NCI-H345 (cell line): ENCODE measurements around the gene FAM83G.
"Not testable (repeated sequence)": the region's sequence is repeated elsewhere in the genome, so short reads cannot be mapped to it uniquely, and the experiment has no call there.

Source experiments
- DNase-seq: peaks from one replicate; lab custom pipeline; 2025; lab: John Stamatoyannopoulos, UW

Gene FAM83G, protein sequence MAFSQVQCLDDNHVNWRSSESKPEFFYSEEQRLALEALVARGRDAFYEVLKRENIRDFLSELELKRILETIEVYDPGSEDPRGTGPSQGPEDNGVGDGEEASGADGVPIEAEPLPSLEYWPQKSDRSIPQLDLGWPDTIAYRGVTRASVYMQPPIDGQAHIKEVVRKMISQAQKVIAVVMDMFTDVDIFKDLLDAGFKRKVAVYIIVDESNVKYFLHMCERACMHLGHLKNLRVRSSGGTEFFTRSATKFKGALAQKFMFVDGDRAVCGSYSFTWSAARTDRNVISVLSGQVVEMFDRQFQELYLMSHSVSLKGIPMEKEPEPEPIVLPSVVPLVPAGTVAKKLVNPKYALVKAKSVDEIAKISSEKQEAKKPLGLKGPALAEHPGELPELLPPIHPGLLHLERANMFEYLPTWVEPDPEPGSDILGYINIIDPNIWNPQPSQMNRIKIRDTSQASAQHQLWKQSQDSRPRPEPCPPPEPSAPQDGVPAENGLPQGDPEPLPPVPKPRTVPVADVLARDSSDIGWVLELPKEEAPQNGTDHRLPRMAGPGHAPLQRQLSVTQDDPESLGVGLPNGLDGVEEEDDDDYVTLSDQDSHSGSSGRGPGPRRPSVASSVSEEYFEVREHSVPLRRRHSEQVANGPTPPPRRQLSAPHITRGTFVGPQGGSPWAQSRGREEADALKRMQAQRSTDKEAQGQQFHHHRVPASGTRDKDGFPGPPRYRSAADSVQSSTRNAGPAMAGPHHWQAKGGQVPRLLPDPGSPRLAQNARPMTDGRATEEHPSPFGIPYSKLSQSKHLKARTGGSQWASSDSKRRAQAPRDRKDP

DNA sequence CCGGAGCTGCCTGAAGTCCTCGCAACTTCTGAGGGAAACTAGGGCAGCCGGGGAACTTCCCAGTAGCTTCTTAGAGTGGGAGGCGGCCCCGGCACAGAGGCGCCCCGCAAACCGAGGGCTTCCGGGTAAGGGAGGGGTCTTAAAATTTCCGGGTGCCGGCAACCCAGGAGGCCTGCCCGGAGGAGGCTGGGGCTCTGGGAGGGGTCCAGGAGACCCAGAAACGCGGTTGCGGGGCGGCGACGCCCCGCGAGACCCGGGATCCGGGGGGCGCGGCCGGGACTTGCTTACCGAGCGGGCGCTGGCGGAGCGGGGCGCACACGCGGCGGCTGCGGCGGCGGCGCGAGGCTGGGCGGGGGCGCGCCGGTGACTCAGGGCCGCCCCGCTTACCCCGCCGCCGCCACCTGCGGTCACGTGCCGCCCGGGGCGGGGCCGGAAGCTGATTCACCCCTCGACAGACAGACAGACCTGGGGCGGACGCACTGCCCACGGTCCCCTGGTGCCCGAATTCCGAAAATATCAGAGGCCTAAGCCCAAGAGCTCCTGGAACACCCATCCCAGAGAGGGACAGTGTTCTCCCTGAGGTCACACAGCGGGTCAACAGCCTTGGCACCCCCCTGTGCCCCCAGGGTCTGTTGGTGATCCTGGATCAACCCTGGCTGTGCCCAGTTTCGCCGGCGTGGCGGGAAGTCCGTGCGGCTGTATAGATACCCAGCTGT lies at the start of gene FAM83G:
FAM83G (minus strand) TSS at position 344 of the 716 bp plus-strand sequence. CDS start 723 bp downstream, outside the sequence.
- DNase-seq = peak; percentile 24

DNA sequence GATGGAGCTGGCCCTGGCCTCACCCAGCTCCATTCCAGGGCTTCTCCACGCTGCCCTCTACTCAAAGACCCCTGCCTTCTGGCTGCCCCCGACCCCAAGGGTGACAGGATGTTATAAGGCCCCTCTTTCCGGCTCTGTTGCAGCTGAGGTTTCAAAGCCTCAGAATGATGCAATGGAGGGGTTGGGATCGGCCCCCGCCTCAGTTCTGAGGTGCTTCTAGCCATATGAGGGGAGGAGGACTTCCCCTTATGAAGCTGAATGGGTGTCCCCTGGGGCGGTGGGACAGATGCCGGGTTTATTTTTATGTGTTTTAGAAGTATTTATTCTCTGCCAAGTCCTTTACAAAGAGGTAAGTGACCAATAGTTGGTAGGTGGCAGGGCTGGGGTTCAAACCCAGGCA lies 44.3 kb upstream of the FAM83G start:
- DNase-seq = not testable (repeated sequence)

DNA sequence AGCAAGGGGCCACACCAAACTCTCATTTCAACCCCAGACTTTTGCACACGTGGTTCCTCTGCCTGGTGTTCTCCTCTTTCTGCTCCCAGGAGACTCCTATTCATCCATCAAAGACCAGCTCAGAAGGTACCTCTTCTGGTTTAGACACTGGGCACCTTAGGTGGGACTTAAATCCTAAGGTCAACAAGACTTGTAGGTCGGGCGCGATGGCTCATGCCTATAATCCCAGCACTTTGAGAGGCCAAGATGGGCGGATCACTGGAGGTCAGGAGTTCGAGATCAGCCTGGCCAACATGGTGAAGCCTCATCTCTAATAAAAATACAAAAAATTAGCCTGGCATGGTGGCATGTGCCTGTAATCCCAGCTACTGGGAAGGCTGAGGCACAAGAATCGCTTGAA lies 42.9 kb upstream of the FAM83G start:
- not testable (repeated sequence) for DNase-seq

DNA sequence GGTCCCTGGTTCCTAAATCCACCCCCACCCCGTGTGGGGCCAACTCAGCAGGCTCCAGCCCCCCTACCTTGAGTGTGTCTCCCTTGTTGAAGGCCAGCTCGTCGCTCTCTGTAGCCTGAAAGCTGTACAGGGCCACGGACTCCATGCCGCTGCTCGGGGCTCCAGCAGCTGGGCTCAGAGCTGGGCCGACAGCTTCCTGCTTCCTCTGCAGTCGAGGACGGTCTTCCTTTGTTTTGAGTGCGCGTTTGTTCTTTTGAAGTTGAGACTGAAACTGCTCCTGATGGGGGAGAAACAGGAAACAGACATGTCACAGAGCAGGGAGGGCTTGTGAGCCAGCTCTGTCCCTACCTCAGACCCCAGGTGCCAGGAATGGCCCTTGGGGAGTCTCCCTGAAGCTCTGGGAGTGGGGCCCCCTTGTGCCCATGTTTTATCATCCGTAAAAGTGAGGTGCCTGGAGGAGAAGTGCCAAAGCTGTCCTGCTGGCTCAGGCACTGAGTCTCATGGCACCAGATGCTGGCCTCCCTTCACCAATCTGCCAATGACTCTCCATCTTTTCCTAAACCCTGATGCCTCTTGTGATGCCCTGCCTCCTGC lies 42.3 kb upstream of the FAM83G start, which contains the start of gene GRAP:
GRAP (minus strand) TSS at position 176 of the 594 bp plus-strand sequence; CDS start at position 145, 31 bp downstream.
- DNase-seq = not testable (repeated sequence)

DNA sequence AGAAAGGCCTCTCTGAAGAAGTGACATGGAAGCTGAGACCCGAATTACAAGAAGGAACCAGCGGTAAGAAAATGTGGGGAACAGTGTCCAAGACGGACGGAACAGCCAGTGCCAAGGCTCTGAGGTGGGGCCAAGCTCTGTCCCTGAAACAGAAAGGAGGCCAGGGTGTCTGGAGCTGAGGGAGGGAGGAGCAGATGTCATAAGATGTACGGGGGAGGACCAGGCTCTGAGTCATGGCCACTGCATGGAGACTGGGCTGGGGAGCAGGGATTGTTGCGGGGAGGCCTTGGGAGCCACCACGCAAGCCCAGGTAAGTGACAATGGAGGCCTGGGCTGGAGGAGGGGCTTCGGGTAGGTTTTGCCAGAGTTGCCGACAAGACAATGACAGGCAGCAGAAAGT lies 40.1 kb upstream of the FAM83G start:
- DNase-seq = not testable (repeated sequence)

DNA sequence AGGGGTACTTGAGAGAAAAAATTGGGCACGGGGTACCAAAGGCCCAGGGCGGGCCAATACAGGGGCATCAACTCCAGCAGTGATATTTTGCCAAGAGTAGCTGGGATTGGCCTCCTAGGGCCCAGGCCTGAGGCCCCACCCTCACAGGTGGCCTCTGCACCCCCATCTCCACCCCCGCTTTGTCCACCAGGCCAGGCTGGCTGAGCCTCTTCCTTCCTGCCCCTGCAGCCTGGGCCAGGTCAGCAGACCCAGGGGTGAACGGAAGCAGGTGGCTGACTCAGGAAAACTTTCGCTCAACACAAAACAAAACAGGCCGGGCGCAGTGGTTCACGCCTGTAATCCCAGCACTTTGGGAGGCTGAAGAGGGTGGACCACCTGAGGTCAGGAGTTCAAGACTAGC lies 38.5 kb upstream of the FAM83G start:
- DNase-seq = not testable (repeated sequence)

DNA sequence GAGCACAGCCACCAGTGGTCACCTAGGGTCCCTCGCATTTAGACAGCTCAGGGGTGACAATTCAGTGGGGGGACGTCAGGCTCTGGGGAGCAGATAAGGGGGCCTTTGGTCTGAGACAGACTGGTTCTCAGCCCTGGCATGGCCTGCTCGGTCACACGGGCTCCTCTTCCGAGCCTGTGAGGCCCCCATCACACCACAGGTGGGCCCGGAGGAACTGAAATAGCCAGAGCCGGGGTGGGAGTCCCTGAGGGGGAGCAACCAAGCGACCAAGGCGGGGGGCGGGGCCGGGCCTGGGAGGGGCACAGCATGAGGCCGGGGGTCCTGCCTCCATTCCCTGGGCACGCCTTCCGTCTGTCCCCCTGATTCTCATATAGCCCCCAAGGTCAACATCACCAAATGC lies 37.8 kb upstream of the FAM83G start:
- DNase-seq = not testable (repeated sequence)

DNA sequence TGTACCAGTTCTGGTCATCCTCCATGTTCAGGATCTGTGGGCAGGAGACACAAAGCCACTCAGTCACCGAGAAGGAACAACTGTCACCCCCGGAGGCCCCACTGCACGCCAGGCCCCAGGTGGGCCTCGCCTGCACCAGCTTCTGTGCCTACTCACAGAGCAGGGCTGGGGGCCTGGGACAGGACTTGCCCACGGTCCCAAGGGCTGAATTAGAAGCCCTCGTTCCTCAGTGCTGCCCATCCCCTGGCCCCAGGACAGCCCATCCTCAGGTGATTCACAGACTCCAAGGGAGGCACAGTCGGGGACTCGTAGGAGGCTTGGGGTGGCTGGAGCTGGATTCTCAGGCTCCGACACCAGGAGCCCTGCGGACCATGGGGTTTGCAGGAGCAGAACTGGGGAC lies 37.3 kb upstream of the FAM83G start:
- DNase-seq = not testable (repeated sequence)

DNA sequence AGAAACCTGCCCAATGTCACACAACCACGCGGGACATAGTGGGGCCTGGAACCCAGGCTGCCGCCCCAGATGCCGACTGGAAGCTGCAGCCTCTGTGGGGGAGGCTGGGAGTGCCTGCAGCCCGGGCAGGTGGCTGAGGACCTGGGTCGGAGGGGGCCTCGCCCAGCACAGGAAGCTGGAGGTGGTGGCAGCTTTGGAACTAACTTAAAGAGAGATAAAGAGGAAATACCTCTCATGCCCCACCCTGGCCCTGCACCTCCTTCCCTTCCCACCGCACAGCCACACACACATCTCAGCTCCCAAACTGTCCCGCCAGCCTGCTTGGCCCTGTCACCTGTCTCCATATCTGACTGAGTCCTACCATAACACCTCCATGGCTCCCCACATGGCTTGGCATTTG lies 35.8 kb upstream of the FAM83G start:
- DNase-seq = not testable (repeated sequence)

DNA sequence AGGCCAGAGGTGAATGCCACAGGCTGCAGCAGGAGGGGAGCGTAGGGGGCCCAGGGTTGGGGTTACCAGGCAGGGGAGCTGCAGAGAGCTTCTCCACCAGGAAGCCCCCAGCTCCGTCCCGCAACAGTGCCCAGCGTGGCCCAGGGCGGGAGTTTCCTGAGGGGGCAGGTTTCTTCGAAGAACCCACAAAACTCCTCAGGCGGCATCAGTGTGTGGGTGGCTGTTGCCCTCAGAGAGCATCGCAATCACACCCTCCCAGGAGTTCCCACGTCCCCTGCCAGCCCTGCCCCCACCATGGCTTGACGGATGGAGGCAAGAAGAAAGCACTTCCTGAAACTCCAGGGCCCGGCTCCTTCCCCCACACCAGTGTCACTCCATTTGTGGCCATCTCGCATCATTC lies 34.2 kb upstream of the FAM83G start:
- DNase-seq = not testable (repeated sequence)

DNA sequence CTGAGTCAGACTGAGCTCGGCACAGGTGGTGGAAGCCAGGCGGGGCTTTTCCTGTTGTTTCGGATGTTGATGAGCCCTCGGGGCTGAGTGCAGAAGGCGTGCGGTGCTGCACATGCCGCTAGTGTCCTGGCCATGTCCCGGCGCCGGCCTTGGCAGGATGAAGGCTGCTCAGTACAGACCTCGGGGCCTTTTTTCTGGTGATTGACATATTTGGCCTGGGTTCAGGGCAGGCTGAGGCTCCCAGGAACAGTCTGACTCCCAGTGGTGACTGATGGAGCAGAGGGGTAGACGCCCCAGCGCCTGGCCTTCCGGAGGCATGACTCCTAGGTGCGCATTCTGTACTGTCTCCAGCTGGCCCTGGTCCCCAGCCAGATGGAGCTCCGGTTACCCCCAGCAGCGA lies 33.4 kb upstream of the FAM83G start:
- not testable (repeated sequence) for DNase-seq

DNA sequence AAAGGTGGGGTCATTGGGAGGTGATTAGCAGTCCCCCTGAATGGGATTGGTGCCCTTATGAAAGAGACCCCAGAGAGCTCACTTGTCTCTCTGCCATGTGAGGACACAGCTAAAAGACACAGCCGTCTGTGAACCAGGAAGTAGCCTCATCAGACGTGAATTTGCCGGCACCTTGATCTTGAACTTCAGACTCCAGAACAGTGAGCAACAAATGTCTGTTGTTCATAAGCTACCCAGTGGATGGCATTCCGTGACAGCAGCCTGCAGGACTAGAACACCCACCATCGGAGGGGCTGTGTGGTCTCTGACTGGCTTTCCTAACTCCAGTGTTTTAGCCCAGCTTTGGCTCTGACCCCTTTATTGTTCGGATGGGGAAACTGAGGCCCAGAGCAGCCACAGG lies 33.0 kb upstream of the FAM83G start:
- not testable (repeated sequence) for DNase-seq

DNA sequence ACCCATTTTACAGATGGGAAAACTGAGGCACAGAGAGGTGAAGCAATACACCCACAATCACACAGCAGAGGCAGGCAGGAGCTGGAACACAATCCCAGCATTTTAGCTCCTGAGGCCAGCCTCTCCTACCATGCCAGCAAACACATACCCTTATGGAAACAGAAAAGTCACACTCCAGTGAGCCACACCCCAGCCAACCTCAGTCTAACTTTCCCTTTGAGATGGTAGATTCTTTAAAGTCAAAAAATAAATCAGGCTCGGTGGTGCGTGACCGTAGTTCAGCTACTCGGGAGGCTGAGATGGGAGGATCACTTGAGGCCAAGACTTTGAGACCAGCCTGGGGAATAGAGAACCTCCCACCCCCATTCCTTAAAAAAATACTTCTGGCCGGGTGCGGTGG lies 31.6 kb upstream of the FAM83G start:
- not testable (repeated sequence) for DNase-seq

DNA sequence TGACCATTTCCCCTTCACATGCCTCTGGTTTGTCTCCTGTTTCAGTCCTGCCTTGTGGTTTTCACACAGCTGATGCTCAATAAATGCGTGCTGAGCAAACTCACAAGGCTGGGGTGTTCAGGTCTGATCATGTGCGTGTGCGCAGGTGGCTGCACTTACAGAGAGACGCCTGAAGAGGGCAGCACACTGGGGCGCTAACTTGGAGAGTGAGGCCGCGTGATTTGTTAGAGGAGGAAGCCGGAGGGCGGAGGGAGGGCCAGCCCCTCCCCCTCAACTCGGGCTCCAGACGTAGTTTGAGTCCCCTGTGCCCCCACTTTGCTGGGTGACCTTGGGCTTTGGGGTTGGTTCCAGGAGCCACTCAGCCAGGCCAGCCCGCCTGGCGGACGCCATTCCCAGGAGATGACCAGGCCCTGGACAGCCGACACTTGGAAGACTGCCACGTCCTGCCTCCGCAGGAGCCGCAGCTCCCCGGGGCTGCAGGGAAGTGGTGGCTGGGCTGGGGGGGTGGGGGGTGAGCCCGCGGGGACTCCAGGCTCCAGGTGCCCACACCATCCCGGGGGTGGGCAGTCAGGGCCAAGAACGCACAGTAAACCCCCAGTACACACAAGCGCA lies 27.9 kb upstream of the FAM83G start:
- DNase-seq = not testable (repeated sequence)

DNA sequence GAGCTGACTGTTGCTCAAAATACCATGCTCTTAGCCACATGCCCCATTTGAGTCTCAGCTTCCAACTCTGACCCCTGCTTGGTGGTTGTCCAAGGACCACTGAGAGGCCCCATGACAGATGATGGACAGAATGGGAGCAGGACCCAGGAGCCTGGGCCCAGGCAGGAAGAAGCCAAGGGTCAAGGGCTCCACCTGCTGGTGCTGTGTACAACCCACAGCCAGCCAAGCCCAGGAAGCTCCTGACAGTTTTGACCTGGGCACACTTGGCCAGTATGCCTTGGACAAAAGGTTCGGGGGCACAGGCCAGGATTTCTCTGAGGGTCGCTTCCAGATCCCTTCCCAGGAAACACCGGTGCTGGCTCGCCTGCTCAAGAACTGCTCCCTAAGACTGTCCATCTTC lies 27.2 kb upstream of the FAM83G start:
- not testable (repeated sequence) for DNase-seq

DNA sequence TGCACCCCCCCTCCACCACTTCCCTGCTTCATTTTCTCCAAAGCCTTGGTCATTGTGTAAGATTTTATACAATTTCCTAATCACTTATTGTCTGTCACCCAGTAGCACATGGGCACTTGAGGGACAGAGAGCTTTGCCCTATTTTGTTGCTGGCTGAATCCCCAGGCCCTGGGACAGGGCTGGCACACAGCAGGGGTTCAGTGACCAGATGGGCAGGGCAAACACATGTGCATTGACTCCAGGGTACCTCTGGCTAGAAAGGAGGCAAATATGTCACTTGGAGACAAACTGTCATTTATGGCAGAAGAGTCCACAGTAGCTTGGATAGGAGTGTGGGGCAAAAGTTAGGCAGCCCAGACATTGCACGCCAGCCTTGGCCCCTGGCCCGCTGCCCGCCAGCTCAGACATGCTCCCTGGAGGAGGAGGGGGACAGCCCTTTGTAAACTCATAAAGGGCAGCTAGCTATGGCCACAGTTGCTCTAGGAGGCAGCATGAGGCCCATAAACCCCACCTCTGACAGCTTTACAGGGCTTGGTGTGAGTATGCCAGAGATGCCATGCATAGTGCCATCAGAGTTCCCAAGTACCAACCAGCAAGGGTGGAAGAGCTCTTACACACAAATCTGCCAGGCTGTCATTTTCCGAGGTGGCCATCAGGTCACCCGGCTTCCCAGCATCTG lies 26.3 kb upstream of the FAM83G start:
- not testable (repeated sequence) for DNase-seq

DNA sequence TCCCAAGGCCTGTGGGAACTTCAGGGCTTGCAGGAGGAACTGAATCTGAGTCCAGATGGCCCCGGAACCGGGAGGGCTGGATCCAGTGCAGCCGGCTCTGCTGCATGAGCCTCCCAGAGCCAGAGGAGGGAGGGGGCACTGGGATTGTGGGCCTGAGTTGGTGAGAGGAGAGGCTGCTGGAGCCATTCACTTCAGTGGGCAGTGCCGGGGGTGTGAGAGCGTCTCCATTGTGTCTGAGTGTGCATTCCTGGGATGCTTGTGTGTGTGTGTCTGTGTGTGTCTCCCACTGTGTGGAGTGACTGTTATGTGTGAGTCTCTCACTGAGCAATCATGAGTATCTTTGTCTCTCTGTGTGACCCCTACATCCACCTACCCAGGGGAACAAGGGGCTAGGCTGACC lies 25.2 kb upstream of the FAM83G start:
- DNase-seq = not testable (repeated sequence)

DNA sequence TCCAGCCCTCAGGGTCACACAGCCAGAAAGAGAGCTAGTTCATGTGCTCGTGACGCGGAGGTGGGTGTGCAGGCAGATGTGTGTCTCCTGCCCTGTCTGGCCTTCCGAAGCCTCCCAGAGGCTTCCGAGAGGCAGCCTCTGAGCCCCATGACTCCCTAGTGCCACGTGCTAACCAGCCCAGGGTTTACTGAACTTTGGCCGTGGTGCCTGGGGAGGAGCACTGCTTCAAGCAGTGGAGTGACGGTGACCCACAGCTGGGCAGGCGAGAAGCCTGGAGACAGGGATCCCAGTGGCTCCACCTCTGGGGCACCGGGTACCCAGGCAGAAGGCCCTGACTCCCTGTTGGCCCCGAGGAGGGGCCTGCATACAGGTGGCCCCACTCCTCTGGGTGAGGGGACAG lies 24.1 kb upstream of the FAM83G start:
- DNase-seq = not testable (repeated sequence)

DNA sequence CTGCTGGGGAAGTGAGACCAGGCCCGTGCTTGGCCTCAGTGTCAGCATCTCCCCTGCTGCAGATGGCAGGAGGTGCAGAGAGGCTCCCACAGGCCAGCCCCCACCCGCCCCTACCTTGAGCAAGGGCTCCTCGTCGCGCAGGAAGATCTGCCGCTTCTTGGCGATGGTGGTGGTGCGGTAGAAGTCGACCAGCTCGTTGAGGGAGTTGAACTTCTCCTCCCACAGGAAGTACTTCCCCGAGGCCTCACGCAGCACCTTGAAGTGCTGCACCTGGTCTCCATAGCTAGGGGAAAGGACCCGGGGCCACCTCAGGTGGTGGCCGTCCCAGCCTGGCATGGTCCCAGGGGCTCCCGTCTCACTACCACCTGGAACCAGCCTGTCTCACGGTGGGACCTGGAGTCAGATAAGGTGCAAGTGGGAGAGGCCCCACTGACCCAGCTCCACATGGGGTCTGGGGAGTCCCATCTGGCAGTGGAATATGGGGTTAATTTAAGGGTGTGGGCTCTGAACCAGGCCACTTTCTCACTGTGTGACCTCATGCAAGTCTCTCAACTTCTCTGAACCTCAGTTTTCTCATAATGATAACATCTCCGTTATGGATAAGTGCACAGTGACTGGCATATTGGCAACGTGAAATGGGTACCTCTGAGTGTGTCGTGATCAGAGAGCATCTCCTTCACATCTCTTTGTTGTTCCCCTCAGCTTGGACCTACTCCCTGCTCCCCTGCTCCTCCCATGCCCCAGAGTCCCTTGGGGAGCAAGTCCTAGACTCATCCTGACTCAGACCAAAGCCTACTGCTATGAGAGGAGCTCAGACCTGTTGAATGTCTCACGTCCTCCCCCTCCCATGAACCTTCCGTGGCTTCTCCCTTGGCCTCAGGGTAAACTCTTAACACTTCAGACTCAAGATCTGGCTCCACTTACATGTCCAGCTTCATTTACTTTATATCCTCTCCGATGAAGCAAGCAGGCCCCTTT lies 19.8 kb upstream of the FAM83G start:
- no peak for DNase-seq
